Mesenteric fat pad (tissue), 1 donor: ENCODE data around the gene KCNMB3. TPM values are rescaled to one million over a fixed set of nuclear protein-coding genes. Genes with fewer than 3 reads are reported as not detected.

Source experiments
- DNase-seq: peaks from one replicate; pipeline ENCODE4 v3.0.0-alpha.2; 2020; ENCODE audit warnings: low spot score
- total RNA-seq: library from RNA; stranded (reverse); fragmentation: NEBNext Ultra II Directional; extraction: Animal tissue kit (Norgen Biotek cat#: 25700); gene quantifications from one replicate; pipeline ENCODE4 v1.2.1, GENCODE V29; 2021
- donor health status: DM: yes; HTN: yes; CAD: no.

KCNMB3 gene
- total RNA-seq, 1 donor from 2014 or later = 3.2 TPM

- no peak for DNase-seq
Measured at GRCh38 chr3:179200790-179201189, 50.1 kb downstream of the KCNMB3 start.

- DNase-seq = no peak
Measured at GRCh38 chr3:179196700-179197099, 54.2 kb downstream of the KCNMB3 start.

GRCh38 chr3:179196098-179196497 lies 54.8 kb downstream of the KCNMB3 start:
- no peak for DNase-seq

DNA sequence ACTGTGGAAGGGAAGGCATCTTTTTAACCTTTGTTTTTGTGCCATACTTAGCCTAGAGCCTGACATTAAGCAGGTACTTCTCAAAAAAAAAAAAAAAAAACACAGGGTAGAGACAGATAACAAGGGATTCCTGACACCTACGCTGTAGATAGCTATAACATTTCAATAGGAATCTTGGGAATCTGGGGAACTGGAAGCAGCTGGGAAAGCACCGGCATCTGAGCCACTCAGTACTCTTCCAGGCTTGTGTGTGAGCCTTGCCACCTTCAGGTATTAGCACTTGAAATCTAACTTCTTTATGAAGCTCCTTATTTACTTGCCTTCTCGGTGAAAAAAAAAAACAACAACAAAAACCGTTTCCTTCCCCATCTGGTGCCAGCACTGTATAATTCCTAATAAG lies 56.0 kb downstream of the KCNMB3 start:
- DNase-seq = no peak

Other genes starting within 250 kb of the KCNMB3 start
- 18.6 TPM for gene ZMAT3, start 179.3 kb downstream of the KCNMB3 start, total RNA-seq
- 68.3 TPM for gene PIK3CA, start 102.8 kb downstream of the KCNMB3 start, total RNA-seq
- gene ZNF639, start 71.9 kb upstream of the KCNMB3 start, total RNA-seq = 33.0 TPM
- 48.0 TPM for gene MFN1, start 96.6 kb upstream of the KCNMB3 start, total RNA-seq
- gene GNB4, start 200.4 kb upstream of the KCNMB3 start, total RNA-seq = 32.2 TPM